ENCODE results near the gene SPINK14.

Gene SPINK14

DNA sequence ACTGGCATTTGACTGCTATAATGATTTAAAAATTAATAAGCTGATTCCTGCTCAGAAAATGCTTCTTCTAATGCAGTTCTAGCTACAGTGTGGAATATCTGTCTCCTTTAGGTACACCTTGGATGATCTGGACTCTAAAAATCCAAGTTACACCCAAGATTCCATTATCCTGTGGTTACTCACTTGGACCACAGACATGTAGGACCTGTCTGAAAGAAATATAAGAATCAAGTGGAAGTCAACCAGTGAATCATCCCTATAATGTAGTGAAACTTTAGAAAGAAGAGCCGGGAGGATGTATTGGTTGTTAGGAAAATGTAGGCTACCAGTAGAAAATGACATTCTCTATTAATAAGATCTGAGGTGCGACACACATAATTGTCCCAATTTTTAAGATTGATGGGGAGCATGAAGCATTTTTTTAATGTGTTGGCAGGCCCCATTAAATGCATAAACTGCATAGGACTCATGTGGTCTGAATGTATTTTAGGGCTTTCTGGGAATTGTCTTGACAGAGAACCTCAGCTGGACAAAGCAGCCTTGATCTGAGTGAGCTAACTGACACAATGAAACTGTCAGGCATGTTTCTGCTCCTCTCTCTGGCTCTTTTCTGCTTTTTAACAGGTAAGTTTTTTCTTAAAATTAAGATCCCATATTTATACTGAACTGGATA lies 34.3 kb downstream of the SPINK14 start, which contains the start of gene SPINK6:
Gene SPINK6 (plus strand): TSS at position 512 of the 673 bp plus-strand sequence. CDS start 55 bp downstream, at position 567.
- no peak for FAIRE-seq

GRCh38 chr5:148205044-148205806 lies 36.9 kb downstream of the SPINK14 start:
- FAIRE-seq: no peak

DNA sequence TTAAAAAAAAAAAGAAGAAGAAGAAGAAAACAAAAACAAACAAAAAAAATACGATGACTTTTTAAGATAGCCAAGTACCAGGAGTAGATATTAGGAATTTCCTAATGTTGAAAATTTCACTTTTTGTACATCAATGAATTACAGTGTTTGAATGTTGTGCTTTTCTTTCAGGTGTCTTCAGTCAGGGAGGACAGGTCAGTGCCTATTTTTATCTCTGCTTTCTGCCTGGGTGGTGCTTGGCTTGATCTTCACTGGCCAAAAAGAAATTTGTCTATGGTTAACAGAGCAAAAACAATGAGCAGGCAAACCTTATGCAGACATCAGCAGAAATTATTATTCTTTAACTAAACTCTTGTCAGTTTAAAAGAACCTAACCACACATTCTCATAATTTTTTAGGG lies 37.5 kb downstream of the SPINK14 start:
- no peak for FAIRE-seq

- no peak for FAIRE-seq
Observed at GRCh38 chr5:148206620-148207019, 38.3 kb downstream of the SPINK14 start.

DNA sequence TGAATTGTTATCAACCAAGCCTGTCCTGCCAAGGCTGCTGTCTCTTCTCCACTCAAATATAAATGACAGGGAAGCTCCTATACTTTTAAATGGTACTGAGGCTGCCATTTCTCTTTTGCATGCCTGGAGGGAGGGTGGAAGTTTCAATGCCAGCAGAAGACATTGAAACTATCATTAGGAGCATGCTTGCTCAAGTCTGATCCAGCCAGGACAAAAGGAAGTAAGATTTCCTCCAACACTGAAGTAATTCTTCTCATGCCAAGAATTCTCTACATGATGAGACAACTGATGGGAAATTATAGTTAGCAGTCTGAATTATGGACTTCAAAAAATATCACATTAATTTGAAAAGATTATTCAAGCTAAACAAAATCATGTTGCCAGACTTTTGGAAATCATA lies 39.9 kb downstream of the SPINK14 start:
- FAIRE-seq: no peak

DNA sequence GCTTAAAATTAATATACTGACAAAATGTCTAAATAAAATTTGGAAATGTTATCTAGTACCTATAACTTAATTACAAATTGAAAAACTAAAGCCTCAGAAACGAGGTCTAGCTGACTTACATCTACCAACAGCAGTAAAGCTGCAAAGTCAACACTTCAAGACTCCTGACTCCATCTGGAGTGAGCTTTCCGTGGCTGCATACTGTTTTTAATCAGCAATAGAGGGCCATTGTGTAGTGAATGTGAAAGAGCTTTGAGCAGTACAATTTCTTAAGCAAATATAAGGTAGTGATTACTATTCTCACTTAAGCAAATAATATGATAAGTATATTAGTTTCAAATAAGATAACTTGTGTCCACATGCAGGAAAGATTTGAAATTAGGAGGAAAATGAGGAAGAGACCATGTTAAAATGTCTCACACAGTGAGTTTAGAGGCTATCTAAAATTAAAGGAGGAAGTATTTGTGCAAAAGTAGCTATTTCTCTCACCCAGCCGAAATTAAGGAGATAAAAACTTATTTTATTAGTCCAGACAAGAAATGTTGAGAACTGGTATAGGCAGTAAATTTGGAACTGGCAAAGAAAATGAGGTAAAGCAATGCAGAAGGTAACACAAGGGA lies 40.9 kb downstream of the SPINK14 start:
- FAIRE-seq: no peak

DNA sequence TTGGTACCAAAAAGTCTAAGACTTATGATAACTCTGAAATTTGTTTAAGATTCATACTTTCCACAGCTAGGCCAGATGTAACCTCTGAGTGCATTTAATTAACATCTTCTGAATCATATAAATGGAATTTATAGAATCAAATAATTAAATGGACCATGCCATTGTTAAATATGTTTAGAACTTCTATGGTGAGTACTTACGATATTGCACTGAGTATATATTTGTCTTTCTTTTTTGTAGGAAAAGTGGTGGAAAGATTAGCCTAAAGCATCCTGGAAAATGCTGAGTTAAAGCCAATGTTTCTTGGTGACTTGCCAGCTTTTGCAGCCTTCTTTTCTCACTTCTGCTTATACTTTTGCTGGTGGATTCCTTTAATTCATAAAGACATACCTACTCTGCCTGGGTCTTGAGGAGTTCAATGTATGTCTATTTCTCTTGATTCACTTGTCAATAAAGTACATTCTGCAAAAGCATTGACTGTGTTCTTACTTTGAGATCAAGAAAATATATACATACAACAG lies 46.4 kb downstream of the SPINK14 start:
- no peak for FAIRE-seq

GRCh38 chr5:148221508-148221907 lies 53.2 kb downstream of the SPINK14 start:
- FAIRE-seq: no peak

GRCh38 chr5:148224117-148224742 lies 55.9 kb downstream of the SPINK14 start:
- FAIRE-seq: no peak
